DMS114 treated with DMSO at 0.1 percent for 48 hours (cell line): ENCODE data around the gene SRRM3.
A peak's percentile ranks its signal among the peaks of the same experiment; 100 is the strongest.
"Not testable (repeated sequence)": the region's sequence is repeated elsewhere in the genome, so short reads cannot be mapped to it uniquely, and the experiment has no call there.

Source experiments
- DNase-seq: peaks from one replicate; lab custom pipeline; 2025; ENCODE audit not compliant: unreplicated experiment; lab: John Stamatoyannopoulos, UW

Gene SRRM3

GRCh38 chr7:76311838-76312237, 110.1 kb downstream of the SRRM3 start:
- DNase-seq: not testable (repeated sequence)

- DNase-seq: peak; percentile 85
These were observed 112.5 kb downstream of the SRRM3 start for GRCh38 chr7:76314042-76314721.

- not testable (repeated sequence) for DNase-seq
These were observed 113.0 kb downstream of the SRRM3 start for GRCh38 chr7:76314740-76315139.

DNA sequence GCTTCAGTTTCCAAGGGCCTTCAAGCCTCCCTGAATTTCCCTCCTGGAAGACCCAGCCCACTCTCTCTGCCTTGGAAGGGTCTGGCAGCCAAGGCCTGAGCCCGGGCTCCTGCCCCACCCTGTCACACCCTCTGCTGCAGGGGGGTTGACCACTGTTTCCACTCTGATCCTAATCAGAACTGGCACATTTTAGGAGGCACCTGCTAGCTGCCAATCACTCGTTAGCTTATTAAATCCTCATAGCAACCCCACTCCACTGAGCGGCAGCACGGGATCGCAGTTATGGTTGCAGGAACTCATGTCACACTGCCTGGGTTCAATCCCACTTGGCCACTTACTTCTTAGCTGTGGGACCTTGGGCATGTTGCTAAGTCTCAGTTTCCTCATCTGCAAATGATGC, 113.7 kb downstream of the SRRM3 start:
- DNase-seq: no peak

GRCh38 chr7:76316984-76317781, 115.5 kb downstream of the SRRM3 start:
- DNase-seq: no peak

DNA sequence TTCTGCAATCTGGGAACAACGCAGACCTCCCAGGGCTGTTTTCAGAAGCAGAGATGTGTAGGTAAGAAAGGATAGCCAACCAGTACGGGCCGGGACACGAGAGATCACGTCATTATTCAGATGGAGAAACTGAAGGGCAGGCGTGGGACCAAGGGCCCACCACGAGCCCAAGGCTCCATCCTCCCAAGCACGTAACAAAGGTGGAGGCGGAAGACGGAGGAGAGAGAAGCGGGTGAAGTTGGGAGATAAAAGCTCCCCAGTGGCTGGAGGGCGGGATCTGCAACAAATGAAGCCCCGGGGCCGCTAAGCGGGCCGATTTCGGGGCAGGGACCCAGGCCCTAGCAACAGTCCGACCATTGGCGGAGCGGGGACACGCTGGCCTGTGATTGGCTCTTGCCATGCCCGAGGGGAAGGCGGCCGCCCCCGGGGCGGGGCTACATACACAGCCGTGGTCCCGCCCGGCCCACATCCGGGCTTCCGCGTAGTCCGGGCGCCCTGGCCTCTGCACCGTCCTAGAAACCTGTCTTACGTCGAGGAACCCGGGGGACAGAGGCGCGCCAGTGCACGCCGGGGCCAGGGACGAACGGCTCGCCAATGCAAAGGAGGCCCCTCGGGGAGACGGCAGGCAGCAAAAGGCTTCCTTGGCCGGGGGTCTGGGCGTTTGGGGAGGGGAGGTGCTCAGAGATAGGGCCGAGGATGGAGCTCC, 116.2 kb downstream of the SRRM3 start:
- DNase-seq: peak; percentile 92

DNA sequence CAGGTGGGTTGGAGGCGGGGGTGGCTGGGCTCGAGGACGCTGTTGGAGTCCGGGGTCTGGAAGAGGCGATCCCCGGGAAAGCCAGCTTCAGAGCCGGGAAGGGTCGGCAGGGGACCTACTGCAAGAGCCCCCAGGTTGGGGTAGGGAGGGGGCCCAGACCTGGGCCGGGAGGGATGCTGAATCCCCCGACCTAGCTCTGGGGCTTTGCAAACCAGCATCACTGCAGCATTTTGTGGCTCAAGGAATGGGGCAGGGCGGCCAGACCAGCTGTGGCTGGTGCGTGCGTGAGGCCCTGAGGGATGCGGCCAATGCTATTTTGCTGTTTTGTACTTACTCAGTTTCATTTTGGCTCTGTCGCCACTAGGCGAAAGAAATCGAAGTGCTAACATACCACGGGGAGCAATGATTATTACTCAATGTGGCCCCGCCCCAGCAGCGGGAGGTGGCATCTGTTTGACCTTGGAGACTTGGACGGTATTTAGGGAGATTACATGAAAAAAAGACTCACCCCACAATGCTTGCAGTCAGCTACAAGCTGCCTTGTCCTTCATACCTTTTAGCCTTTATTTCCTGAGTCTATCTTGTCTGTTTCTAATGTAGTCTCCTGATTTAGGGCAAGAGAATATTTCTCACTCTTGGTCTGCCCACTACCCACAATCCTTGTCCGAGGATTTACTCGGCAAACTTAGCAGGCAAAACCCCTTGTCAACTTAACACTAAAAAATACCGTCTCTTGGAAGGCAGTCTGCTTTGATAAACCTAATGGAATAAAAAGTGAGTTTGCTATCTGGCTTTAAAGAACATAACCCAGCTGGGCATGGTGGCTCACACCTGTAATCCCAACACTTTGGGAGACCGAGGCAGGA, 117.0 kb downstream of the SRRM3 start:
- peak; percentile 28 for DNase-seq

- no peak for DNase-seq
These were observed 123.4 kb downstream of the SRRM3 start for GRCh38 chr7:76325092-76325491.

GRCh38 chr7:76325811-76326210, 124.1 kb downstream of the SRRM3 start:
- DNase-seq: no peak

GRCh38 chr7:76326646-76327233, 125.0 kb downstream of the SRRM3 start:
- DNase-seq: no peak

- DNase-seq: no peak
These were observed 125.9 kb downstream of the SRRM3 start for GRCh38 chr7:76327610-76328009.

- no peak for DNase-seq
These were observed 126.7 kb downstream of the SRRM3 start for GRCh38 chr7:76328389-76328788.

DNA sequence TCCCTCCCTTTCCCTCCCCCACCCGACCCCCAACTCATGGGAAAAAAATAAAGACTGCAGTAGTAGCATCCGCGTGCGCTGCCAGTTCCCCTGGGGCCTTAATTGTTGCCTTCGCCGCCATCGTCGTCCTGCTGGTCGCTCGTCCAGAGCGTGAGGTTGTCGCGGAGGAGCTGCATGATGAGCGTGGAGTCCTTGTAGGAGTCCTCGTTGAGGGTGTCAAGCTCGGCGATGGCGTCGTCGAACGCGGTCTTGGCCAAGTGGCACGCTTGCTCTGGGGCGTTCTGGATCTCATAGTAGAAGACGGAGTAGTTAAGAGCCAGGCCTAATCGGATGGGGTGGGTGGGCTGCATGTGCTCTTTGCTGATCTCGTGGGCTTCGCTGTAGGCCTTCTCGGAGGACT, 127.8 kb downstream of the SRRM3 start:
- no peak for DNase-seq

GRCh38 chr7:76330261-76330660, 128.6 kb downstream of the SRRM3 start:
- DNase-seq: no peak

GRCh38 chr7:76330673-76331072, 129.0 kb downstream of the SRRM3 start:
- DNase-seq: no peak

DNA sequence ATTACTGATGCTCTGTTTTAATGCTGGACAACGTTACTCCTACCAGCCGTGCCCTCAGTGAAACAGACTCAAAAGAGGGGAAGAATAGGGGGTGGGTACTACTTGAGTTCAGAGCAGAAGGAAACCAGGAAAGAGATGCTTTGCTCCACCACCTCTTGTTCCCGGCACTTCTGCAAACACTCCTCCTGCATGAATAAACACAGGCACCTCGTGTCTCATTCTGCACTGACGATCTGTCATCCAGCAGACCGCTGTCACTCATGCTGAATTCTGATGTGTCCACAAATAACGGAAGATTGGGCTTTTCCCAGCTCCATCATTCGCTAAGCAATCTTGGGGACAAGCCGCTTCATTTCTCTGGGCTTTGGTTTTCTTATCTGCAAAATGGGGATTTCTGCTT, 130.4 kb downstream of the SRRM3 start:
- no peak for DNase-seq

DNA sequence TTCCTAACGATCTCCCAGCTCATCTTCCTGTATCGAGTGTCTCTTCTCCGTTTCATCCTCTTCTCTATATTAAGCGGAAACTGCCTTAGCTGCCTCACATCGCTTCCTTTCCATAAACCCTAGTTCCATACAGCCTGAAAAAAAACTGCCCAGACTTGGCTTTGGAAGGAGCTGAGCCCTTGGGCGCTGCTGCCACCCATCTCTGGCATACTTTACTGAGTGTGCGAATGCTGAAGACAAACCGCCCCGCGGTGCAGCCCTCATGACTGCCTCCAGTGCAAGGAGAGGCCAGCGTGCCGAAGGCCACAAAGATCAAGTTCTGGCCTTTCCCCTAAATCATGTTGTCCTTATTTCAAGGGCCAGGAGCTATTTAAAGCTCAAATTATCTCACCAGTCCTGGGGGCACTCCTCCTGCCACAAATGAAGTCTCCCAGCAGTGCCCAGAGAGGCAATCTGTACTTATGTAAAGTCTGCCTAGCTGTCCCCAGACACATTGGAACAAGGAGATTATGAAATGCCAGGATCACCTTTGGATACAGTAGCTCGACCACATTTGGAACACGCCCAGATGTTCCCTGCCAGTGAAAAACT, 131.9 kb downstream of the SRRM3 start:
- DNase-seq: no peak

- no peak for DNase-seq
These were observed 132.7 kb downstream of the SRRM3 start for GRCh38 chr7:76334320-76334967.

DNA sequence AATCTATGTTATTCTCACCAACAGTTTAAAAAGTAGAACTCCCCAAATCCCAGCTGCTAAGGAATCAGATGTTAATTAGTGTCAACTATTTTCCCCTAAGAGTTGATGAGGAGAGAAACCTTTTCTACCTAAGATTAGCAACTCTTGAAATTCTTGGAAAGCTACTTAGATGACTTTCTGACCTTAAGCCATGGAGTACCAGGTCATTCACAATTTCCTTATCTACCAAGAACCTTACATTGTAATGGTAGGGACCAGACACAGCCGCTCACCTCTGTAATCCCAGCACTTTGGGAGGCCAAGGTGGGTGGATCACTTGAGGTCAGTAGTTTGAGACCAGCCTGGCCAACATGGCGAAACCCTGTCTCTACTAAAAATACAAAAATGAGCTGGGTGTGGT, 133.7 kb downstream of the SRRM3 start:
- not testable (repeated sequence) for DNase-seq

- DNase-seq: no peak
These were observed 134.4 kb downstream of the SRRM3 start for GRCh38 chr7:76336094-76336493.
